ENCODE measurements around the gene TMEM39B.

DNA sequence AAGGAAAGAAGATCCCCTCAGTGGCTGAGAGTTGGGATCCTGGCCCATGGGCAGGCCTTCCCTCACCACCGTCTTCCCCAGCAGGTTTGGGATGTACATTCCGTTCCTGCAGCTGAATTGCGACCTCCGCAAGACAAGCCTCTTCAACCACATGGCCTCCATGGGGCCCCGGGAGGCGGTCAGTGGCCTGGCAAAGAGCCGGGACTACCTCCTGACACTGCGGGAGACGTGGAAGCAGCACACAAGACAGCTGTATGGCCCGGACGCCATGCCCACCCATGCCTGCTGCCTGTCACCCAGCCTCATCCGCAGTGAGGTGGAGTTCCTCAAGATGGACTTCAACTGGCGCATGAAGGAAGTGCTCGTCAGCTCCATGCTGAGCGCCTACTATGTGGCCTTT is 18.9 kb downstream of the TMEM39B start:
- TF ChIP-seq POLR2A (IDR thresholded peaks at IDR 0.05), result no peak
- TF ChIP-seq, protein P1, sequence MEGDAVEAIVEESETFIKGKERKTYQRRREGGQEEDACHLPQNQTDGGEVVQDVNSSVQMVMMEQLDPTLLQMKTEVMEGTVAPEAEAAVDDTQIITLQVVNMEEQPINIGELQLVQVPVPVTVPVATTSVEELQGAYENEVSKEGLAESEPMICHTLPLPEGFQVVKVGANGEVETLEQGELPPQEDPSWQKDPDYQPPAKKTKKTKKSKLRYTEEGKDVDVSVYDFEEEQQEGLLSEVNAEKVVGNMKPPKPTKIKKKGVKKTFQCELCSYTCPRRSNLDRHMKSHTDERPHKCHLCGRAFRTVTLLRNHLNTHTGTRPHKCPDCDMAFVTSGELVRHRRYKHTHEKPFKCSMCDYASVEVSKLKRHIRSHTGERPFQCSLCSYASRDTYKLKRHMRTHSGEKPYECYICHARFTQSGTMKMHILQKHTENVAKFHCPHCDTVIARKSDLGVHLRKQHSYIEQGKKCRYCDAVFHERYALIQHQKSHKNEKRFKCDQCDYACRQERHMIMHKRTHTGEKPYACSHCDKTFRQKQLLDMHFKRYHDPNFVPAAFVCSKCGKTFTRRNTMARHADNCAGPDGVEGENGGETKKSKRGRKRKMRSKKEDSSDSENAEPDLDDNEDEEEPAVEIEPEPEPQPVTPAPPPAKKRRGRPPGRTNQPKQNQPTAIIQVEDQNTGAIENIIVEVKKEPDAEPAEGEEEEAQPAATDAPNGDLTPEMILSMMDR (IDR thresholded peaks at IDR 0.05), result no peak
- no peak for TF ChIP-seq POLR2AphosphoS5 (IDR thresholded peaks at IDR 0.05)

All from suprapubic skin (tissue), 4 donors.